ENCODE data around the gene CYP11A1. TPM values are rescaled to one million over a fixed set of nuclear protein-coding genes. Genes with fewer than 3 reads are reported as not detected.
A peak's percentile ranks its signal among the peaks of the same experiment; 100 is the strongest.

The CYP11A1 gene
- total RNA-seq, 2 experiments from 2014 or later, result 0.29 to 0.31 TPM

DNA sequence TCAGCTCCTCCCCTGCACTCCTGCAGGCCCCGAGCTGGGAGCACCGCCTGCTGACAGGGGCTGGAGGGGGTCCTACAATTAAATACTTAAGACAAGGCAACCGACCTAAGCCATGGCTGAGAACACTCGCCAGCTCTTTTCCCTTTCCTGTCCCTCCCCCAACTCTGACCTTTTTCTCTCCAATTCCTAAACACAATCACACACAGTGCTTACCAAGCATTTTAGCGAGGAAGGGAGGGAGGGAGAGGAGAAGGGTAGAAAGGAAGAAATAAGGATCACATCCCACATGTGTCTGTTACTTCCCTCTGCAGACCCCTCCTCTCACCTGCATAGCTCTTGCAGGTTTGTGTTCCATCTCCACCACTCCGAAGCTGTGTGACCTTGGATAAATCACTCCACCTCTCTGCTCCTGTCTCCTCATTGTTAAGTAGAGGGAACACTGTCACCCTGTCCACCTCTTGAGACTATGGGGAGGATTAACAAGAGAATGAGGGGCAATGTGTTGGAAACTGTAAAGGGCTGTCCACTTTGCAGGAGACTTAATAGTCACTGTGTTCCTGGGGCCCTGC lies 63.6 kb downstream of the CYP11A1 start:
- ChIA-PET CTCF (interaction anchor here (0.6 to 1.8 kb wide), 3 partner anchors 16 to 331 kb away, joined by 3 to 7 read pairs (median 4); no protein-coding TSS in a partner anchor), POLR2A (interaction anchor here (1.6 kb wide), 1 partner anchor 10 kb away, joined by 4 read pairs; no protein-coding TSS in a partner anchor)
- H3K36me3 Mint-ChIP-seq (ENCODE audit: low read depth), result no peaks in the 10 kb centered on the region
- intact Hi-C loops (cut with micrococcal nuclease), result loop anchor here (10.0 kb wide), 1 partner anchor 179 kb away; no protein-coding TSS in a partner anchor
- no peak for ATAC-seq
- no peak overlapping the region for H3K27ac Mint-ChIP-seq
- H3K27me3 Mint-ChIP-seq, result peaks cover 21% of the 10 kb centered on the region
- DNase-seq, result no peak
- no peak overlapping the region for H3K4me3 Mint-ChIP-seq
- H3K9me3 Mint-ChIP-seq, result no peaks in the 10 kb centered on the region
- no peaks in the 10 kb centered on the region for H3K4me1 Mint-ChIP-seq (ENCODE audit: low read depth)
- TF ChIP-seq, protein P1, sequence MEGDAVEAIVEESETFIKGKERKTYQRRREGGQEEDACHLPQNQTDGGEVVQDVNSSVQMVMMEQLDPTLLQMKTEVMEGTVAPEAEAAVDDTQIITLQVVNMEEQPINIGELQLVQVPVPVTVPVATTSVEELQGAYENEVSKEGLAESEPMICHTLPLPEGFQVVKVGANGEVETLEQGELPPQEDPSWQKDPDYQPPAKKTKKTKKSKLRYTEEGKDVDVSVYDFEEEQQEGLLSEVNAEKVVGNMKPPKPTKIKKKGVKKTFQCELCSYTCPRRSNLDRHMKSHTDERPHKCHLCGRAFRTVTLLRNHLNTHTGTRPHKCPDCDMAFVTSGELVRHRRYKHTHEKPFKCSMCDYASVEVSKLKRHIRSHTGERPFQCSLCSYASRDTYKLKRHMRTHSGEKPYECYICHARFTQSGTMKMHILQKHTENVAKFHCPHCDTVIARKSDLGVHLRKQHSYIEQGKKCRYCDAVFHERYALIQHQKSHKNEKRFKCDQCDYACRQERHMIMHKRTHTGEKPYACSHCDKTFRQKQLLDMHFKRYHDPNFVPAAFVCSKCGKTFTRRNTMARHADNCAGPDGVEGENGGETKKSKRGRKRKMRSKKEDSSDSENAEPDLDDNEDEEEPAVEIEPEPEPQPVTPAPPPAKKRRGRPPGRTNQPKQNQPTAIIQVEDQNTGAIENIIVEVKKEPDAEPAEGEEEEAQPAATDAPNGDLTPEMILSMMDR (IDR thresholded peaks at IDR 0.05), result no peak

DNA sequence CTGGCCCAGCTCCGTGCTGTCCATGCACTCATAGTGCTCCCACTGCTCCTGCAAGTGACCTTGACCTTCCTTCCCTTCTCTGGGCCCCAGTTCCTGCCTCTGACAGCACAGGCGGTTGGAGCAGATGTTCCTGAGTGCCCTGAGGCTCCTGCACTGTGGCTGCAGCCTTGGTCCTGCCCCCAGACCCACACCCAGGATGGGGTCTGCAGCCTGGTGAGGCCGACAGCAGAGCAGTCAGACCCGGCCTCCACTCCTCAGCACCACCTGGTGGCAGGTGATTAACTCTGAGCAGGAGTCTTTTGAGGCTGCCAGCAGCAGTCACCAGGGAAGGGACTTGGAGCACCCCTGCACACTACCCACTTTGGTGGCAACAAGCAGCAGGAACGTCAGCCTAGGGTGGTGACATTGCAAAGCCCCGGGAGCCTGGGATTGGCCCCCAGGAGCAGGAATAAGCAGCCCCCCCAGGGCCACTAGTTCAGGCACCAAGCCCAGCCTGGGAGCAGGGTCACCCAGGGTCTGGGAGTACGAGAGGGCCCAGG lies 64.6 kb downstream of the CYP11A1 start:
- ATAC-seq (peak; percentile 63), DNase-seq (peak; percentile 61)
- no peaks in the 10 kb centered on the region for H3K9me3 Mint-ChIP-seq
- no peaks in the 10 kb centered on the region for H3K36me3 Mint-ChIP-seq (ENCODE audit: low read depth)
- H3K27me3 Mint-ChIP-seq, result peaks cover 21% of the 10 kb centered on the region
- no peak overlapping the region for H3K4me3 Mint-ChIP-seq
- ChIA-PET CTCF (interaction anchor here (0.7 to 1.8 kb wide), 4 partner anchors 17 to 174 kb away, joined by 3 to 7 read pairs (median 3); partner anchors contain the start of gene CCDC33), POLR2A (interaction anchor here (1.6 kb wide), 1 partner anchor 11 kb away, joined by 4 read pairs; no protein-coding TSS in a partner anchor)
- no peaks in the 10 kb centered on the region for H3K4me1 Mint-ChIP-seq (ENCODE audit: low read depth)
- intact Hi-C loops (cut with micrococcal nuclease), result loop anchor here (10.0 kb wide), 1 partner anchor 178 kb away; no protein-coding TSS in a partner anchor
- TF ChIP-seq, protein P1 (IDR thresholded peaks at IDR 0.05), result peak; percentile 65
- H3K27ac Mint-ChIP-seq, result no peak overlapping the region

DNA sequence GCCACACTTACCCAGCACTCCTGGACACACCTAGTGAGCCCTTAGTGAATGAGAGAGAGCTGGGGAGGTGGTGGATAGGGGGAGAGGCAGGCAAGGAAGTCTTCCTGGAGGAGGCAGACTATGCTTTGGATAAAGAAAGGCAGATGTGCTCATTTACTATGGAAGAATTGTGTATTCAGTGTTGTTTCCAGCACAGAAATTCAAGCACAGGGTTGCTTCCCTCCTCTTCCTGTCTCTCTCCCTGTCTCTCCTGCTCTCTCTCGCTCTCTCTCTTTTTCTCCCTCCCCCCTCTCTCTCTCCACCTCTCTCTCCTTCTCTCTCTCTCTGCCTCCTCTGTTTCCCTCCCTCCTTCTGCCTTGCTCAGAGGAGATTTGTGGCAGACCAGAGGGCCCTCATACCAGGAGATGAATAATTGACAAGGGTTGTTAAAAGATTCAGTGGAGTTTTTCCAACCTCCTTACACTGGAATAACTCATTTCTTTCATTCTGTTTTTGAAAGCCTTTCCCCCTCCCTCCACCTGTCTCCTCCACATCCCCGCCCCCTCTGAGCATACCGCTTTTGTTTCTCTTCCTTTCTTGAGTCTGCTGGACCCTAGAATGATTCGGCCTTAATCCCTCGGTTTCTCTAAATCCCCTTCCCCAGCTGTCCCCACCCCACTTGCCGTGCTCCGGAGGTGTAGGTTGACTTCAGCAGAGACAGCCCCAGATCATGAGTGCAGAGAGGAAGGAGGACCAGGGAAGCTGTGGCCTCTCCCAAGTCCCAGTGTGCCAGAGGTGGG lies 65.7 kb downstream of the CYP11A1 start:
- H3K27ac Mint-ChIP-seq, result no peak overlapping the region
- H3K36me3 Mint-ChIP-seq (ENCODE audit: low read depth), result no peaks in the 10 kb centered on the region
- no peak for DNase-seq

DNA sequence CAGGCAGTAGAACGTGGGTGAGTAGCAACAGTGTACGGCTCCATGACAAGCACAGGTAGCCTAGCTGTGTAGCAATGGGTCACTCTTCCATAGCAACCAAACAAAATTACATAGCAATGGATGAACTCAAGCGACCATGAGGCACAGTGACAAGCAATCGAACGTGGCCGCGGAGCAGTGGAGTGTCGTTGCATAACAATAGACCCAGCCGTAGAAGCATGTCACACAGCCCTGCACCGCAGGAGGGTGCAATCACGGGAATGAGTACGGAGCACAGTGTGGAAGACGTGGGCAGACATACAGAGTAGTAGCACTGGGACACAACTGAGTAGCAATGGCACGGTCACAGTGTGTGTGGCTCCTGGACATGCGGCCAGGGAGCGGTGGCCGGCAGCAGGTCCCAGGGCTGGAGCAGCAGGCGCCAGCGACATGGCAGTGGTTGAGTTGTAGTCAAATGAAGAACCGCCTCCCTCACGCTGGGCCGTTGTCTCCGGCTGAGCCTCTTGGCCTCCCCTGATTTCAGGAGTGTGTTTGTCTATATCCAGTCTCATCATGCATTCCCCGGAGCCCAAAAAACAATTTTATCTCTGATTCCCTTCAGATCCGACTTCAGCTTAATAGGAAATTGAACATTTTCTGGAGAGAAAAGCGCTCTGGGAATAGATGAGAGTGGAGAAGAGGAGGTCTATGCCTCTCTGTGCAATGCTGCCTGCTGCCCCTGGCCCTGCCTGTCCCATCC lies 67.2 kb downstream of the CYP11A1 start:
- intact Hi-C loops (cut with micrococcal nuclease), result loop anchor here (10.0 kb wide), 1 partner anchor 175 kb away; no protein-coding TSS in a partner anchor
- Mint-ChIP-seq H3K36me3 (ENCODE audit: low read depth) (no peaks in the 10 kb centered on the region), H3K9me3 (no peaks in the 10 kb centered on the region), H3K4me1 (ENCODE audit: low read depth) (no peaks in the 10 kb centered on the region), H3K27me3 (peaks cover 18% of the 10 kb centered on the region), H3K27ac (no peak overlapping the region), H3K4me3 (no peak overlapping the region)
- ChIA-PET CTCF (interaction anchor here (0.6 kb wide), 1 partner anchor 327 kb away, joined by 3 read pairs; no protein-coding TSS in a partner anchor), POLR2A (no interaction called here)
- DNase-seq (no peak), ATAC-seq (no peak)
- TF ChIP-seq, protein P1 (IDR thresholded peaks at IDR 0.05), result no peak

More for the DNA sequence above, 65.7 kb downstream of the CYP11A1 start:
- Mint-ChIP-seq H3K27me3 (peaks cover 21% of the 10 kb centered on the region), H3K4me3 (no peak overlapping the region), H3K9me3 (no peaks in the 10 kb centered on the region), H3K4me1 (ENCODE audit: low read depth) (no peaks in the 10 kb centered on the region)
- intact Hi-C loops (cut with micrococcal nuclease), result loop anchor here (10.0 kb wide), 1 partner anchor 177 kb away; no protein-coding TSS in a partner anchor
- ChIA-PET CTCF (interaction anchor here (0.7 to 1.2 kb wide), 3 partner anchors 21 to 173 kb away, joined by 3 read pairs; partner anchors contain the start of gene CCDC33), POLR2A (no interaction called here)
- ATAC-seq, result no peak
- TF ChIP-seq, protein P1 (IDR thresholded peaks at IDR 0.05), result no peak

All from activated CD8-positive, alpha-beta T cell treated with anti-CD3 and anti-CD28 coated beads for 36 hours (primary cell).